ENCODE data around the gene NEUROD2.
"Not testable (repeated sequence)": the region's sequence is repeated elsewhere in the genome, so short reads cannot be mapped to it uniquely, and the experiment has no call there.

Gene NEUROD2

GRCh38 chr17:39601758-39602532, 5.8 kb downstream of the NEUROD2 start:
- DNase-seq = no peak

- no peak for DNase-seq
These were observed 6.6 kb downstream of the NEUROD2 start for GRCh38 chr17:39600997-39601597.

- DNase-seq = no peak
These were observed 7.3 kb downstream of the NEUROD2 start for GRCh38 chr17:39600288-39600996.

- DNase-seq = no peak
These were observed 8.0 kb downstream of the NEUROD2 start for GRCh38 chr17:39599665-39600231.

- DNase-seq = no peak
These were observed 8.6 kb downstream of the NEUROD2 start for GRCh38 chr17:39599004-39599664.

- no peak for DNase-seq
These were observed 9.1 kb downstream of the NEUROD2 start for GRCh38 chr17:39598630-39599003.

- no peak for DNase-seq
These were observed 9.7 kb downstream of the NEUROD2 start for GRCh38 chr17:39598047-39598481.

GRCh38 chr17:39597372-39598046, 10.2 kb downstream of the NEUROD2 start:
- DNase-seq = no peak

GRCh38 chr17:39596543-39597267, 11.0 kb downstream of the NEUROD2 start:
- no peak for DNase-seq

GRCh38 chr17:39595928-39596510, 11.7 kb downstream of the NEUROD2 start:
- no peak for DNase-seq

GRCh38 chr17:39595294-39595693, 12.4 kb downstream of the NEUROD2 start:
- DNase-seq = no peak

- no peak for DNase-seq
These were observed 14.3 kb downstream of the NEUROD2 start for GRCh38 chr17:39593371-39593770.

- no peak for DNase-seq
These were observed 15.5 kb downstream of the NEUROD2 start for GRCh38 chr17:39591958-39592954.

- not testable (repeated sequence) for DNase-seq
These were observed 17.5 kb downstream of the NEUROD2 start for GRCh38 chr17:39590180-39590579.

GRCh38 chr17:39582658-39583057, 25.1 kb downstream of the NEUROD2 start:
- DNase-seq = no peak

GRCh38 chr17:39581759-39582085, 26.0 kb downstream of the NEUROD2 start:
- DNase-seq = no peak

GRCh38 chr17:39581071-39581758, 26.5 kb downstream of the NEUROD2 start:
- DNase-seq = no peak

GRCh38 chr17:39580082-39580468, 27.6 kb downstream of the NEUROD2 start:
- DNase-seq = no peak

GRCh38 chr17:39579318-39580081, 28.2 kb downstream of the NEUROD2 start:
- DNase-seq = no peak
